NB4 (cell line): ENCODE data around the gene CNNM4.

Source experiments
- POLR2A ChIP-seq: IDR thresholded peaks from 2 replicates; pipeline ENCODE4 v1.6.1; 2011; ENCODE audit warnings: mild to moderate bottlenecking; ENCODE audit not compliant: insufficient read length; ENCODE audit errors: extremely low read depth
- TF ChIP-seq, protein P1 (sequence below): IDR thresholded peaks from one replicate; pipeline ENCODE4 v1.5.1; 2012; ENCODE audit warnings: low read depth, low read length

DNA sequence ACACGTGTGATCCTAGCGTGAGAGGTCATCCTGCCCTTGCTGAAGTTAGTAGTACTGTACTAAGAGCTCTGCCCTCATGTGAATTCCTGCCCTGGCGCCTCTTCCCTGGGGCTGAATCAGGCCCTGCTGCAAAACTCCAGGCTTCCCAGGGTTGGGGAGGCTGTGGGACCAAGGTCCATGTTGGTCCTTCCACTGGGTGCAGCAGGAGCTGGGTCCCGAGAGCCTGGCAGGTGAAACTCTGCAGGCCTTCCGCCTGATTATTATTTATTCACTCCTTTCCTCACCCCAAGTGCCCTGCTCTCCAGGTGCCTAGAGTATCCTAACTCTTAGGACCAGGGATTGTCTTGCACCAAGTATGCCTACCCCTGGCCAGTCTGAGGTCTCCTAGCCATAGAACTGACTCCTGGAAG lies 50.1 kb downstream of the CNNM4 start:
- TF ChIP-seq, protein P1, sequence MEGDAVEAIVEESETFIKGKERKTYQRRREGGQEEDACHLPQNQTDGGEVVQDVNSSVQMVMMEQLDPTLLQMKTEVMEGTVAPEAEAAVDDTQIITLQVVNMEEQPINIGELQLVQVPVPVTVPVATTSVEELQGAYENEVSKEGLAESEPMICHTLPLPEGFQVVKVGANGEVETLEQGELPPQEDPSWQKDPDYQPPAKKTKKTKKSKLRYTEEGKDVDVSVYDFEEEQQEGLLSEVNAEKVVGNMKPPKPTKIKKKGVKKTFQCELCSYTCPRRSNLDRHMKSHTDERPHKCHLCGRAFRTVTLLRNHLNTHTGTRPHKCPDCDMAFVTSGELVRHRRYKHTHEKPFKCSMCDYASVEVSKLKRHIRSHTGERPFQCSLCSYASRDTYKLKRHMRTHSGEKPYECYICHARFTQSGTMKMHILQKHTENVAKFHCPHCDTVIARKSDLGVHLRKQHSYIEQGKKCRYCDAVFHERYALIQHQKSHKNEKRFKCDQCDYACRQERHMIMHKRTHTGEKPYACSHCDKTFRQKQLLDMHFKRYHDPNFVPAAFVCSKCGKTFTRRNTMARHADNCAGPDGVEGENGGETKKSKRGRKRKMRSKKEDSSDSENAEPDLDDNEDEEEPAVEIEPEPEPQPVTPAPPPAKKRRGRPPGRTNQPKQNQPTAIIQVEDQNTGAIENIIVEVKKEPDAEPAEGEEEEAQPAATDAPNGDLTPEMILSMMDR = no peak
- no peak for TF ChIP-seq POLR2A
